Neural cell (in vitro differentiated cells): ENCODE measurements around the gene PLVAP. TPM values are rescaled to one million over a fixed set of nuclear protein-coding genes. Genes with fewer than 3 reads are reported as not detected.

Experiments
- H2AFZ ChIP-seq: fragments of 200-600, 300-800 bp; sonication (generic), shearing (Covaris generic); 2 replicates; pipeline ENCODE4 v1.6.0; 2014; ENCODE audit warnings: low read depth, mild to moderate bottlenecking, antibody characterized with exemption, low read length, moderate library complexity
- H3F3A ChIP-seq: fragments of 200-600 bp; shearing (Covaris generic); 2 replicates; pipeline ENCODE4 v1.6.1; 2016; ENCODE audit warnings: mild to moderate bottlenecking, moderate library complexity, mixed read lengths, antibody characterized with exemption, low read length; ENCODE audit not compliant: insufficient read depth, poor library complexity, severe bottlenecking
- H3K27ac ChIP-seq: fragments of 200-600, 300-800 bp; sonication (generic), shearing (Covaris generic); 2 replicates; pipeline ENCODE4 v1.5.1; 2014; ENCODE audit warnings: mild to moderate bottlenecking, low read length, moderate library complexity
- H3K27me3 ChIP-seq: fragments of 300-800, 200-600 bp; sonication (generic), shearing (Covaris generic); 2 replicates; pipeline ENCODE4 v1.6.0; 2014; ENCODE audit warnings: mild to moderate bottlenecking, low read depth, low read length, moderate library complexity; ENCODE audit not compliant: insufficient read depth
- H3K36me3 ChIP-seq: fragments of 300-800, 200-600 bp; sonication (generic), shearing (Covaris generic); 2 replicates; pipeline ENCODE4 v1.5.1; 2014; ENCODE audit warnings: mild to moderate bottlenecking, antibody characterized with exemption, low read length, moderate library complexity; ENCODE audit not compliant: insufficient read depth
- H3K4me2 ChIP-seq: fragments of 300-800, 200-600 bp; sonication (generic), shearing (Covaris generic); 2 replicates; pipeline ENCODE4 v1.6.0; 2014; ENCODE audit warnings: mild to moderate bottlenecking, low read length
- H3K4me3 ChIP-seq: fragments of 300-800, 200-600 bp; sonication (generic), shearing (Covaris generic); 2 replicates; pipeline ENCODE4 v1.5.1; 2014; ENCODE audit warnings: mild to moderate bottlenecking, low read length, moderate library complexity
- H3K79me2 ChIP-seq: fragments of 200-600 bp; shearing (Covaris generic); replicated peaks from 2 replicates; pipeline ENCODE4 v1.6.0; 2014; ENCODE audit warnings: mild to moderate bottlenecking, low read length, moderate library complexity; ENCODE audit not compliant: insufficient read depth
- H3K9ac ChIP-seq: fragments of 300-800, 200-600 bp; sonication (generic), shearing (Covaris generic); 2 replicates; pipeline ENCODE4 v1.6.1; 2016; ENCODE audit warnings: mild to moderate bottlenecking, low read length, mixed read lengths
- H3K9me2 ChIP-seq: fragments of 200-600 bp; shearing (Covaris generic); 2 replicates; pipeline ENCODE4 v1.6.1; 2016; ENCODE audit warnings: mild to moderate bottlenecking, low read length, mixed read lengths; ENCODE audit not compliant: insufficient read depth
- H3K9me3 ChIP-seq: fragments of 200-600, 300-800 bp; sonication (generic), shearing (Covaris generic); 2 replicates; pipeline ENCODE4 v1.6.1; 2016; ENCODE audit warnings: mild to moderate bottlenecking, mixed run types, low read length, moderate library complexity, mixed read lengths
- H4K20me1 ChIP-seq: fragments of 200-600 bp; shearing (Covaris generic); 2 replicates; pipeline ENCODE4 v1.6.1; 2016; ENCODE audit warnings: mild to moderate bottlenecking, mixed run types; ENCODE audit not compliant: insufficient read depth
- EP300 ChIP-seq: fragments of 450-650 bp; conservative IDR thresholded peaks from 2 replicates; pipeline ENCODE4 v1.6.1; 2014; ENCODE audit warnings: antibody characterized with exemption, mild to moderate bottlenecking, moderate library complexity; ENCODE audit not compliant: poor library complexity, severe bottlenecking
- EZH2 ChIP-seq: fragments of 200-600, 300-800 bp; shearing (Covaris generic), sonication (generic); IDR thresholded peaks from 2 replicates; pipeline ENCODE4 v1.6.1; 2014; ENCODE audit warnings: antibody characterized with exemption, low read length, borderline replicate concordance, mild to moderate bottlenecking; ENCODE audit not compliant: insufficient read depth, poor library complexity, severe bottlenecking
- MXI1 ChIP-seq: fragments of 450-650 bp; conservative IDR thresholded peaks from 2 replicates; pipeline ENCODE4 v1.6.1; 2014; ENCODE audit warnings: antibody characterized with exemption, mild to moderate bottlenecking; ENCODE audit not compliant: poor library complexity, severe bottlenecking
- POLR2AphosphoS5 ChIP-seq: IDR thresholded peaks from 2 replicates; pipeline ENCODE4 v1.6.1; 2012
- RAD21 ChIP-seq: fragments of 450-650 bp; conservative IDR thresholded peaks from 2 replicates; pipeline ENCODE4 v1.6.1; 2014; ENCODE audit warnings: antibody characterized with exemption, mild to moderate bottlenecking, moderate library complexity
- REST ChIP-seq: IDR thresholded peaks from 2 replicates; pipeline ENCODE4 v1.6.1; 2012; ENCODE audit warnings: borderline replicate concordance
- SMC3 ChIP-seq: fragments of 450-650 bp; conservative IDR thresholded peaks from 2 replicates; pipeline ENCODE4 v1.6.1; 2014; ENCODE audit warnings: antibody characterized with exemption, mild to moderate bottlenecking, moderate library complexity; ENCODE audit not compliant: poor library complexity
- TAF1 ChIP-seq: IDR thresholded peaks from 2 replicates; pipeline ENCODE4 v1.6.1; 2012; ENCODE audit warnings: low read depth
- polyA plus RNA-seq: library from polyadenylated mRNA; depleted of rRNA; stranded (reverse); fragments of >200 nt; gene quantifications from 2 replicates; pipeline ENCODE4 v1.2.3, GENCODE V29; 2014
- TF ChIP-seq, protein P1 (sequence below): fragments of 450-650 bp; IDR thresholded peaks from 2 replicates; pipeline ENCODE4 v1.5.1; 2014; ENCODE audit warnings: antibody characterized with exemption, mild to moderate bottlenecking, moderate library complexity; ENCODE audit not compliant: poor library complexity, severe bottlenecking

The PLVAP gene
- polyA plus RNA-seq, 1 donor from 2014 or later, result not detected

DNA sequence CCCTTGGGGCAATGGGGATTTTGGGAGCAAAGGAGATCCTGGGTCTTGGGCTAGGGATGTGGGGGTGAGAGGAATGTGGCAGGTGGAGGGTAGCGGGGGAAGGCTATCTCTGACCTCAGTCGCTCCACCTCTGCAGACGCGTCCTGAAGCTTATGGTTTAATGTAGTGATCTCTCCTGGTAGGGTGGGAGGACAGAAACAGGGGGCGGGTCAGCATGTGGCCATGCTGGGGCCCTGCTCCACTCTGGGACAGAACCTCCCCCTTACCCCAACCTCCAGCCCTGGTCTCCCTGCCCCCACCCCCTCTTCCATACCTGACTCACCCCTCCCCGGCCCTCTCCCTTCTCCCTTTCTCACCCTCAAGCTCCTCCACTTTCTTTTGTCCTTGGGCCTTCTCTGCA, 26.9 kb upstream of the PLVAP start:
- Histone ChIP-seq H3K4me2 (no peak overlapping the region), H2AFZ (no peak overlapping the region), H3K36me3 (no peaks in the 10 kb centered on the region), H3K4me3 (no peak overlapping the region), H4K20me1 (no peaks in the 10 kb centered on the region), H3K9me3 (no peaks in the 10 kb centered on the region), H3K27me3 (no peaks in the 10 kb centered on the region), H3K9ac (no peak overlapping the region), H3K27ac (no peak overlapping the region), H3K9me2 (no peaks in the 10 kb centered on the region), H3F3A (no peaks in the 10 kb centered on the region), H3K79me2 (no peaks in the 10 kb centered on the region)
- TF ChIP-seq, protein P1, sequence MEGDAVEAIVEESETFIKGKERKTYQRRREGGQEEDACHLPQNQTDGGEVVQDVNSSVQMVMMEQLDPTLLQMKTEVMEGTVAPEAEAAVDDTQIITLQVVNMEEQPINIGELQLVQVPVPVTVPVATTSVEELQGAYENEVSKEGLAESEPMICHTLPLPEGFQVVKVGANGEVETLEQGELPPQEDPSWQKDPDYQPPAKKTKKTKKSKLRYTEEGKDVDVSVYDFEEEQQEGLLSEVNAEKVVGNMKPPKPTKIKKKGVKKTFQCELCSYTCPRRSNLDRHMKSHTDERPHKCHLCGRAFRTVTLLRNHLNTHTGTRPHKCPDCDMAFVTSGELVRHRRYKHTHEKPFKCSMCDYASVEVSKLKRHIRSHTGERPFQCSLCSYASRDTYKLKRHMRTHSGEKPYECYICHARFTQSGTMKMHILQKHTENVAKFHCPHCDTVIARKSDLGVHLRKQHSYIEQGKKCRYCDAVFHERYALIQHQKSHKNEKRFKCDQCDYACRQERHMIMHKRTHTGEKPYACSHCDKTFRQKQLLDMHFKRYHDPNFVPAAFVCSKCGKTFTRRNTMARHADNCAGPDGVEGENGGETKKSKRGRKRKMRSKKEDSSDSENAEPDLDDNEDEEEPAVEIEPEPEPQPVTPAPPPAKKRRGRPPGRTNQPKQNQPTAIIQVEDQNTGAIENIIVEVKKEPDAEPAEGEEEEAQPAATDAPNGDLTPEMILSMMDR, result no peak
- TF ChIP-seq TAF1 (no peak), MXI1 (no peak), SMC3 (no peak), REST (no peak), POLR2AphosphoS5 (no peak)

DNA sequence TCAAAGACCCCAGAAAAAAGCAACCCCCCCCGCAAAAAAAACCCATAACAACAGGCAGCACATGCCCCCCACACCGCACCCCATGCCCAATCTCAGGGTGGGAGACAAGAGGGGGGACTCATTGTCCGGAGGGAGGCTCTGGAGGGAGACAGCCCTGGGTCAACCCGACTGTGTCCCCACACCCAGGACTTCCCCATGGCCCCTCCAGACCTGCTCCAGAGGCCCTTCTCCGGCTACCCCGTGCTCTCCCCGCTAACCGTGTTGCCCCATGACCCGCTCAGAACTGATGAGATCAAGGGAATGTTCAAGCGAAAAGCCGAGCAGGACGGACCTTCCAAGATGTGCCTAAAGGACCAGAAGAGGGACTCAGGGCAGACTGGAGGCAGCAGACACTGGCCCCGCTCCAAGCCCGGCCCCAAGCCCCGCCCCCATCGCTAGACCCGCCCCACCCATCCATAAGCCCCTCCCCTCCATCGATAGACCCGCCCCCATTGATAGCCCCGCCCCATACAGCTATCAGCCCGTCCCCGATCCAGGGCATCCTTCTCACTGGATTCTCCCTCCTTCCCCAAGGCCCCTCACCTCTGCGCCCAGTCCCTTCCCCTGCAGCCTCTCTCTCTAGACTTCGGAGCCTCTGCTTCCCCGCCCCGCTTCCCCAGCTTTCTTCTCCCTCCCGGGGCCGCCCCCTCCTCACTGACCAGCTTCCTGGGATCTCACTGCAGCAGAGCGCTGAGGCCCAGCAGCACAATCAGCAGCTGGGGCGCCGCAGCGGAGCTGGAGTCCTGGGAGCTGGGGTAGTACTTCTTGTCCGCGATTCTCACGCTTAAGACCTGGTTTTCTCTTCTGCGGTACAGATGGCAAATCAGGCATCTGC, 26.1 kb upstream of the PLVAP start:
- no peak for TF ChIP-seq POLR2AphosphoS5
- TF ChIP-seq, protein P1, result no peak
- no peak for TF ChIP-seq MXI1
- TF ChIP-seq EZH2, result no peak
- no peak for TF ChIP-seq TAF1
- no peak for TF ChIP-seq RAD21
- no peak for TF ChIP-seq REST
- no peak for TF ChIP-seq SMC3
- TF ChIP-seq EP300, result no peak
- Histone ChIP-seq H3K4me2 (no peak overlapping the region), H3K36me3 (no peaks in the 10 kb centered on the region), H3K27me3 (no peaks in the 10 kb centered on the region), H3K27ac (no peak overlapping the region), H3F3A (no peaks in the 10 kb centered on the region), H3K9me3 (no peaks in the 10 kb centered on the region), H3K79me2 (no peaks in the 10 kb centered on the region), H2AFZ (no peak overlapping the region), H4K20me1 (no peaks in the 10 kb centered on the region), H3K9me2 (no peaks in the 10 kb centered on the region), H3K4me3 (no peak overlapping the region), H3K9ac (no peak overlapping the region)
